GM23338 (cell line): ENCODE data around the gene DONSON. TPM values are rescaled to one million over a fixed set of nuclear protein-coding genes. Genes with fewer than 3 reads are reported as not detected.

Experiments used
- ETS1 ChIP-seq: IDR thresholded peaks from 2 replicates; pipeline ENCODE4 v1.6.1; 2016; ENCODE audit warnings: antibody characterized with exemption
- EZH2phosphoT487 ChIP-seq: fragments of 200-600 bp; sonication (generic); IDR thresholded peaks from one replicate; pipeline ENCODE4 v1.8.1; 2018; ENCODE audit warnings: antibody characterized with exemption; ENCODE audit not compliant: unreplicated experiment
- JUNB ChIP-seq: IDR thresholded peaks from one replicate; pipeline ENCODE4 v1.6.1; 2016; ENCODE audit warnings: antibody characterized with exemption; ENCODE audit not compliant: unreplicated experiment
- NANOG ChIP-seq: IDR thresholded peaks from 2 replicates; pipeline ENCODE4 v1.6.1; 2016; ENCODE audit warnings: antibody characterized with exemption, borderline replicate concordance
- REST ChIP-seq: IDR thresholded peaks from one replicate; pipeline ENCODE4 v1.6.1; 2018; ENCODE audit warnings: antibody characterized with exemption; ENCODE audit not compliant: unreplicated experiment
- STAT1 ChIP-seq: IDR thresholded peaks from one replicate; pipeline ENCODE4 v1.6.1; 2016; ENCODE audit warnings: antibody characterized with exemption; ENCODE audit not compliant: unreplicated experiment
- ZNF114 ChIP-seq: fragments of 250-450 bp; sonication (Bioruptor Pico); IDR thresholded peaks from 2 replicates; pipeline ENCODE4 v1.5.0; 2020; ENCODE audit warnings: mild to moderate bottlenecking, moderate library complexity
- ZNF462 ChIP-seq: fragments of 250-450 bp; sonication (Bioruptor Pico); IDR thresholded peaks from 2 replicates; pipeline ENCODE4 v1.5.0; 2020; ENCODE audit warnings: mild to moderate bottlenecking, moderate library complexity
- polyA plus RNA-seq: library from polyadenylated mRNA; unstranded; fragments of >200 nt; fragmentation: Nextera tagmentation; extraction: Ambion mirVana; gene quantifications from 2 replicates; pipeline ENCODE4 v1.2.1, GENCODE V29; 2016
- total RNA-seq: library from RNA; depleted of rRNA; stranded (reverse); fragments of >200 nt; shearing (Covaris generic); gene quantifications from 2 replicates; pipeline ENCODE4 v1.2.3, GENCODE V29; 2014

The DONSON gene
- total and polyA plus RNA-seq, 2 experiments from 2014 or later = 32.9 to 35.2 TPM

DNA sequence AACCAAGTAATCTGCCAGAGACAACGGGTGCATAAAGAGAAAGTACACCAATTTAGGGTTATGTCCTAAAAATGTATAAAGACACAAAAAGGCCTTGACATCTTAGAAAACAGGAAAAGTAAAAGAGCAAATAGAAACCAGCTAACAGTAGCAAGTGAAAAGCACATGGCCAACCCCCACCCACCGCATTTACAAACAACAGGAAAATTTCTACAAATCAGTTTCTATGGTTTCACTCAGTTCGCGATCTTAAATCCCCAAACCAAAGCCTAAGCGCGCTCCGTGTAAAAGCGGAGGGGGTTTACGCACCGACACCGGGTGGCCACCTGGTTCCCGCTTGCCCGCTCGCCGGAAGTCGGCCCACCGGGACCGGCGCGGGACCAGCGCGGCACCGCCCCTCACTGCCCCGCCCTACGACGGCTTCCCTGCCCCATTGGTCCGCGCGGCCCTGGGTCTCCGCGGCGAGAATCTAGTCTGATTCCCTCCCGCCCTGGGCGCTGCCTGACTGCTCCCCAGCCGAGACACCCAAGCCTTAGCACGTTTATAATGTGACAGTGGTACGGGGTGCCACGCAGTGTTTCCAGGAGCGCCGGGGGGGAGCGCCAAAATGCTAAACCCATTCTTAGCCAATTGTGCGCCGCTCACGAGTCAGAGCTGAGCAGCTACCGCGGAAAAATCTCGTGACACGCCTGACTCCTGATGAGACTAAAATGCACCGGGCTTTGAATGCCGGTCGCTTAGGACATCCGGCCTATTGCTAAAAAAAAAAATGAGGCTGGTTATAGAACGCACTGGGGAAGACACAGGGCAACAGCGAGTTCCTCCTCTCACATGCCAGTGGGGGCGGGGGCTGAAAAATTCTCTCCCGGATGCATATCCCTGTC, 46.5 kb downstream of the DONSON start, which contains the start of gene GART (continued):
- TF ChIP-seq ZNF462 (no peak), ZNF114 (CRISPR knock-in tag) (no peak), EZH2phosphoT487 (no peak), NANOG (no peak), ETS1 (peak; percentile 62; the same call in 1 of the 2 replicates), JUNB (no peak), STAT1 (no peak), REST (peak; percentile 28)
